ENCODE results near the gene DENND2A.

DENND2A gene

DNA sequence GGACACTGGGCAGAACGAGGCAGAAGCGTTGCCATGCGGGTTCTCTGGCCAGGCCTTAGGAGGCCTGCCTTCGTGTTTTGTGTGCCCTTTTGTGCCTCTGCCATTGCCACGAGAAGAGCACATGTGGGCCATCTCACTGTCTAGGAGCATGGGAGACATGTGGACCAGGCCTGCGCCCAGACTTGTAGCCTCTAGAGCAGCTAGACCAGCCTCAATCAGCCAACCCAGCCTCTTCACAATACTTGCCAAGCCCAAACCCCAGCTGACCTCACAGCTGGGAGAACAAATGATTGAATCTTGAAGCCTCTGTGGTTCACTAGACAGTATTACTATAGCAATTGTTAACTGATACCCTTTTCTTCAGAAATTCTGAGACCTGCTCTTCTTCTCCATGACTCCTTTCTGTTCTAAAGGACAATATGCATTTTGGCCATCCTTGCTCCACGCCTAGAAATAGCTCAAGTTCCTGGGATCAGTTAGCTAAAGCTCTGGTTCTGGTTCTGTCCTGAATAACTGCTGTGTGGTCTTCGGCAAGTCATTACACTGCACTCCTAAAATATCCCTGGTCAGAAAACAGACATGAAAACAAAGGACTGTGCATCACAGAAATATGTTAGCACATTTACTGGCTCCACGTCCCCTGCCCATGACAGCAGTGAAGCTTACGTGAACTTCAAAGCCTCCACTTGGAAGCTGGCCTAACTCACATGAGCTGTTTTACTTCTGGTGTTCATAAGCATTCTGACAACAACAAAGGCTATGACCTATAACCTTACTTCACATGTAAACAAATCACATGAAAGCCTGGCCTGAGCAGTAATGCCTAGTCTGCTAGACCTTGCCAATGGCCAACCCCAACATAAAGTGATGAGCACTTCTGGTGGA lies 89.0 kb downstream of the DENND2A start:
- Histone ChIP-seq H3K4me2 (ENCODE audit: low read length) (no peak overlapping the region), H3K9me3 (ENCODE audit: control insufficient read depth, insufficient read depth, low read length) (no peaks in the 10 kb centered on the region), H3K36me3 (ENCODE audit: control insufficient read depth, low read length) (no peaks in the 10 kb centered on the region), H4K20me1 (ENCODE audit: control insufficient read depth, insufficient read depth, low read depth, low read length) (no peaks in the 10 kb centered on the region), H3K27me3 (ENCODE audit: control insufficient read depth, low read length) (peaks cover 9% of the 10 kb centered on the region), H3K4me1 (ENCODE audit: control insufficient read depth, low read length) (no peaks in the 10 kb centered on the region), H3K79me2 (ENCODE audit: control insufficient read depth, low read length) (no peaks in the 10 kb centered on the region), H3K27ac (ENCODE audit: low read depth, low read length) (no peak overlapping the region), H3K9me2 (replicated peaks; ENCODE audit: control insufficient read depth, low read length) (no peaks in the 10 kb centered on the region), H3K4me3 (ENCODE audit: low read length) (no peak overlapping the region), H3F3A (ENCODE audit: control insufficient read depth, insufficient read depth) (no peaks in the 10 kb centered on the region)
- TF ChIP-seq EZH2phosphoT487 (IDR thresholded peaks at IDR 0.05; ENCODE audit: borderline replicate concordance, low read length): no peak
- TF ChIP-seq, protein P1, sequence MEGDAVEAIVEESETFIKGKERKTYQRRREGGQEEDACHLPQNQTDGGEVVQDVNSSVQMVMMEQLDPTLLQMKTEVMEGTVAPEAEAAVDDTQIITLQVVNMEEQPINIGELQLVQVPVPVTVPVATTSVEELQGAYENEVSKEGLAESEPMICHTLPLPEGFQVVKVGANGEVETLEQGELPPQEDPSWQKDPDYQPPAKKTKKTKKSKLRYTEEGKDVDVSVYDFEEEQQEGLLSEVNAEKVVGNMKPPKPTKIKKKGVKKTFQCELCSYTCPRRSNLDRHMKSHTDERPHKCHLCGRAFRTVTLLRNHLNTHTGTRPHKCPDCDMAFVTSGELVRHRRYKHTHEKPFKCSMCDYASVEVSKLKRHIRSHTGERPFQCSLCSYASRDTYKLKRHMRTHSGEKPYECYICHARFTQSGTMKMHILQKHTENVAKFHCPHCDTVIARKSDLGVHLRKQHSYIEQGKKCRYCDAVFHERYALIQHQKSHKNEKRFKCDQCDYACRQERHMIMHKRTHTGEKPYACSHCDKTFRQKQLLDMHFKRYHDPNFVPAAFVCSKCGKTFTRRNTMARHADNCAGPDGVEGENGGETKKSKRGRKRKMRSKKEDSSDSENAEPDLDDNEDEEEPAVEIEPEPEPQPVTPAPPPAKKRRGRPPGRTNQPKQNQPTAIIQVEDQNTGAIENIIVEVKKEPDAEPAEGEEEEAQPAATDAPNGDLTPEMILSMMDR (IDR thresholded peaks at IDR 0.05; ENCODE audit: low read depth, low read length, poor library complexity, severe bottlenecking): no peak

DNA sequence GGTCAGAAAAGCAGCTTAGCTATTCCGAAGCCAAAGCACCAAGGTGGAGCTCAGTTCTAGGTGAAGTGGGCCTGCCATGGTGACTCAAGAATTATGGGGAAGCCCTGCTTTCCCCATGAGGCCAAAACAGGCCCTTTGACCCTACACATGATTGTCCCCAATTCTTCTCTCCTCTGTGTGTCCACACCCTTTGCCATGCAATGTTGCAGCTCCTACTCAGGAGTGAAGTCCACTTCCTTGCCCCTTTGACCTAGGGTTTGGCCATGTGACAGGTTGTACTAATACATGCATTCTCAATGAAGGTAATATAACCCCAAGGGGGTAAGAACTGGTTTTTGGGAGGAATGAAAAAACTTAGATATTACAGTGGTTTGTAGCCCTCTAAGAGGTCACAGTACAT lies 93.7 kb downstream of the DENND2A start:
- Histone ChIP-seq H3K4me2 (ENCODE audit: low read length) (no peak overlapping the region), H3F3A (ENCODE audit: control insufficient read depth, insufficient read depth) (no peaks in the 10 kb centered on the region), H4K20me1 (ENCODE audit: control insufficient read depth, insufficient read depth, low read depth, low read length) (no peaks in the 10 kb centered on the region), H3K4me3 (ENCODE audit: low read length) (no peak overlapping the region), H3K4me1 (ENCODE audit: control insufficient read depth, low read length) (no peaks in the 10 kb centered on the region), H3K27ac (ENCODE audit: low read depth, low read length) (no peak overlapping the region), H3K9me3 (ENCODE audit: control insufficient read depth, insufficient read depth, low read length) (no peaks in the 10 kb centered on the region), H3K79me2 (ENCODE audit: control insufficient read depth, low read length) (no peaks in the 10 kb centered on the region), H3K9me2 (replicated peaks; ENCODE audit: control insufficient read depth, low read length) (no peaks in the 10 kb centered on the region), H3K36me3 (ENCODE audit: control insufficient read depth, low read length) (no peaks in the 10 kb centered on the region), H3K27me3 (ENCODE audit: control insufficient read depth, low read length) (peaks cover 14% of the 10 kb centered on the region)
- TF ChIP-seq, protein P1 (IDR thresholded peaks at IDR 0.05; ENCODE audit: low read depth, low read length, poor library complexity, severe bottlenecking): no peak
- no peak for TF ChIP-seq EZH2phosphoT487 (IDR thresholded peaks at IDR 0.05; ENCODE audit: borderline replicate concordance, low read length)

DNA sequence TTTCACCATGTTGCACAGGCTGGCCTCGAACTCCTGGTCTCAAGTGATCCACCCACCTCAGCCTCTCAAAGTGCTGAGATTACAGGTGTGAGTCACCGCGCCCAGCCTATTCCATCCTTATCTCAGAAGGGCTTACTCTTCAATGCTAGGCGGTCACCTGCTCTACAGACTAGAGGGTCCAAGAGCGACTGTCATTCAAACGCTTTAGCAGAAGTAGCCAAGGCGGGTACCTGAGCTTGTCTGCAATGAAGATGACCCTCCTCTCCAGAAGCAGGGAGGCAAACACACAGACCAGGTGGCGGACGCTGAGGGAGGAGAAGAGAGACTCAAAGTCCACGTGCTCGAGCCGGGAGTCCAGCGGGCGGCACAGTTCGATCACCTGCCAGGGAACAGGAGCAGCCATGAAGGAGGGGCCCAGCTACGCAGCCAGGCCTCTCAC lies 96.2 kb downstream of the DENND2A start:
- H3K9me2 ChIP-seq (replicated peaks; ENCODE audit: control insufficient read depth, low read length): no peaks in the 10 kb centered on the region
- no peaks in the 10 kb centered on the region for H3K79me2 ChIP-seq (ENCODE audit: control insufficient read depth, low read length)
- no peak overlapping the region for H3K4me3 ChIP-seq (ENCODE audit: low read length)
- TF ChIP-seq EZH2phosphoT487 (IDR thresholded peaks at IDR 0.05; ENCODE audit: borderline replicate concordance, low read length): no peak
- TF ChIP-seq, protein P1 (IDR thresholded peaks at IDR 0.05; ENCODE audit: low read depth, low read length, poor library complexity, severe bottlenecking): no peak
- no peaks in the 10 kb centered on the region for H4K20me1 ChIP-seq (ENCODE audit: control insufficient read depth, insufficient read depth, low read depth, low read length)
- no peaks in the 10 kb centered on the region for H3F3A ChIP-seq (ENCODE audit: control insufficient read depth, insufficient read depth)
- H3K9me3 ChIP-seq (ENCODE audit: control insufficient read depth, insufficient read depth, low read length): no peaks in the 10 kb centered on the region
- H3K4me1 ChIP-seq (ENCODE audit: control insufficient read depth, low read length): no peaks in the 10 kb centered on the region
- H3K36me3 ChIP-seq (ENCODE audit: control insufficient read depth, low read length): no peaks in the 10 kb centered on the region
- H3K27ac ChIP-seq (ENCODE audit: low read depth, low read length): no peak overlapping the region
- H3K4me2 ChIP-seq (ENCODE audit: low read length): no peak overlapping the region
- H3K27me3 ChIP-seq (ENCODE audit: control insufficient read depth, low read length): peaks cover 14% of the 10 kb centered on the region

Measured in DOHH2 (cell line).